Testis (tissue), 3 donors: ENCODE measurements around the gene NCAM1. TPM values are rescaled to one million over a fixed set of nuclear protein-coding genes. Genes with fewer than 3 reads are reported as not detected.

Experiments used
- DNase-seq: peaks from one replicate; pipeline ENCODE4 v3.0.0-alpha.2; 2019
- H3K27ac ChIP-seq, 2 donors: fragments of 200-600 bp; sonication (generic); one replicate each; pipeline ENCODE4 v1.5.1; 2019
- H3K27me3 ChIP-seq: fragments of 200-600 bp; sonication (generic); one replicate; pipeline ENCODE4 v1.5.1; 2019
- H3K36me3 ChIP-seq: fragments of 200-600 bp; sonication (generic); one replicate; pipeline ENCODE4 v1.5.1; 2017; ENCODE audit warnings: low read depth; ENCODE audit errors: missing control alignments
- H3K4me1 ChIP-seq: fragments of 200-600 bp; sonication (generic); one replicate; pipeline ENCODE4 v1.5.1; 2019
- H3K4me3 ChIP-seq, 2 donors: fragments of 200-600 bp; sonication (generic); one replicate each; pipeline ENCODE4 v1.5.1; 2017 to 2019
- H3K9me3 ChIP-seq: fragments of 200-600 bp; sonication (generic); one replicate; pipeline ENCODE4 v1.5.1; 2017
- CTCF ChIP-seq, 3 experiments: fragments of 450-650 bp in 2 of 3; fragments of 200-600 bp in 1 of 3; sonication (generic) in 1 of 3; IDR thresholded peaks; one replicate each; pipeline ENCODE4 v1.5.1; 2016 to 2019; ENCODE audit warnings: antibody characterized with exemption in 3 of 3, mild to moderate bottlenecking in 2 of 3, moderate library complexity in 1 of 3
- POLR2A ChIP-seq: fragments of 450-650 bp; IDR thresholded peaks from one replicate; pipeline ENCODE4 v1.6.1; 2017; ENCODE audit warnings: antibody characterized with exemption, mild to moderate bottlenecking, moderate library complexity
- WGBS, 2 donors: methylation state at CpG; one replicate each; pipeline ENCODE4 v1.1.5; 2018; 5-methylcytosine and 5-hydroxymethylcytosine counted together
- intact Hi-C: fragments of 100-400 bp; cut with DNase I; formaldehyde crosslinking; loops from one replicate; pipeline ENCODE4 v1.15.1; 2023; ENCODE audit warnings: low total_unique reads
- polyA plus RNA-seq: library from polyadenylated mRNA; stranded (reverse); fragments of 350-450 nt; fragmentation: Illumina TruSeq; extraction: RNeasy Lipid Tissue Mini Kit (QIAGEN cat#74804); gene quantifications from one replicate; pipeline ENCODE4 v1.2.3, GENCODE V29; 2014; ENCODE audit warnings: low read depth, low replicate concordance; ENCODE audit not compliant: insufficient read depth
- total RNA-seq, 2 donors: library from RNA; depleted of rRNA; stranded (reverse); fragments of >200 nt; gene quantifications; one replicate each; pipeline ENCODE4 v1.2.3, GENCODE V29; 2016

The NCAM1 gene
- total and polyA plus RNA-seq, 3 donors from 2014 or later: 12.3 to 33.3 (median 13.8) TPM

- H3K36me3 ChIP-seq: no peaks in the 10 kb centered on the region
- DNase-seq: peak; percentile 29
- no peaks in the 10 kb centered on the region for H3K9me3 ChIP-seq
- 0% methylated on average over 48 to 81 of the region's 82 CpGs for WGBS, 2 donors
- TF ChIP-seq POLR2A (no peak), CTCF (IDR thresholded peaks at IDR 0.05) (no peak)
- H3K27ac ChIP-seq: no peak overlapping the region
- no peaks in the 10 kb centered on the region for H3K27me3 ChIP-seq
- H3K4me3 ChIP-seq: peak overlapping the region; percentile 53 to 65
- peaks cover 6% of the 10 kb centered on the region for H3K4me1 ChIP-seq
- intact Hi-C loops: no loop called here
These were observed 745 bp downstream of the NCAM1 start for GRCh38 chr11:112961751-112962578.

- H3K9me3 ChIP-seq: no peaks in the 10 kb centered on the region
- H3K27ac ChIP-seq: no peak overlapping the region
- TF ChIP-seq CTCF (IDR thresholded peaks at IDR 0.05): no peak
- no peak for TF ChIP-seq POLR2A
- H3K4me1 ChIP-seq: peaks cover 6% of the 10 kb centered on the region
- 0 to 1% methylated on average over 5 to 67 of the region's 67 CpGs for WGBS, 2 donors
- H3K36me3 ChIP-seq: no peaks in the 10 kb centered on the region
- intact Hi-C loops: no loop called here
- peak overlapping the region; percentile 53 to 65 for H3K4me3 ChIP-seq
- no peaks in the 10 kb centered on the region for H3K27me3 ChIP-seq
- DNase-seq: peak; percentile 67
These were observed 1.6 kb downstream of the NCAM1 start for GRCh38 chr11:112962579-112963367.

- H3K27ac ChIP-seq: no peak overlapping the region
- H3K4me3 ChIP-seq: peak overlapping the region; percentile 53 to 65
- H3K4me1 ChIP-seq: peaks cover 6% of the 10 kb centered on the region
- no peaks in the 10 kb centered on the region for H3K9me3 ChIP-seq
- no peaks in the 10 kb centered on the region for H3K27me3 ChIP-seq
- DNase-seq: no peak
- intact Hi-C loops: no loop called here
- WGBS, 2 donors: 6 to 32% methylated on average over 5 to 46 of the region's 48 CpGs
- H3K36me3 ChIP-seq: no peaks in the 10 kb centered on the region
- TF ChIP-seq POLR2A (no peak), CTCF (IDR thresholded peaks at IDR 0.05) (no peak)
These were observed 2.2 kb downstream of the NCAM1 start for GRCh38 chr11:112963368-112963955.

- Histone ChIP-seq H3K27ac (no peak overlapping the region), H3K4me3 (no peak overlapping the region), H3K9me3 (no peaks in the 10 kb centered on the region), H3K4me1 (peaks cover 6% of the 10 kb centered on the region), H3K36me3 (no peaks in the 10 kb centered on the region), H3K27me3 (no peaks in the 10 kb centered on the region)
- no peak for TF ChIP-seq CTCF (IDR thresholded peaks at IDR 0.05)
- TF ChIP-seq POLR2A: no peak
- intact Hi-C loops: no loop called here
- WGBS, 2 donors: 59 to 85% methylated on average over 4 of the region's 4 CpGs
- DNase-seq: no peak
These were observed 4.4 kb downstream of the NCAM1 start for GRCh38 chr11:112965656-112966055.
